ENCODE data around the gene MT1H.

- TF ChIP-seq POLR2A (IDR thresholded peaks at IDR 0.05): no peak
- TF ChIP-seq CTCF (IDR thresholded peaks at IDR 0.05): no peak
- TF ChIP-seq POLR2AphosphoS5 (IDR thresholded peaks at IDR 0.05): no peak
Measured at GRCh38 chr16:56690420-56691122, 21.0 kb downstream of the MT1H start.
